PFSK-1 (cell line): Measurements from ENCODE around the gene SPG7.

ENCODE experiments used
- POLR2AphosphoS5 ChIP-seq: IDR thresholded peaks from 2 replicates; pipeline ENCODE4 v1.6.1; 2012; ENCODE audit warnings: low read depth, mild to moderate bottlenecking, control low read depth, low read length, moderate library complexity
- REST ChIP-seq, 2 experiments: IDR thresholded peaks; 2 replicates each; pipeline versions ENCODE4 v1.6.1 to v1.8.0; 2011 to 2012; ENCODE audit warnings: low read depth in 2 of 2, low read length in 2 of 2, control low read depth in 1 of 2, inconsistent platforms in 1 of 2, mild to moderate bottlenecking in 1 of 2, moderate library complexity in 1 of 2; ENCODE audit not compliant: insufficient read depth in 1 of 2
- SIN3A ChIP-seq: IDR thresholded peaks from 2 replicates; pipeline ENCODE4 v1.6.1; 2012; ENCODE audit warnings: mild to moderate bottlenecking, low read length, moderate library complexity, borderline replicate concordance; ENCODE audit not compliant: insufficient read depth
- TAF1 ChIP-seq: IDR thresholded peaks from 2 replicates; pipeline ENCODE4 v1.6.1; 2012; ENCODE audit warnings: low read length, control low read depth, borderline replicate concordance; ENCODE audit not compliant: insufficient read depth

- no peak for TF ChIP-seq TAF1
- no peak for TF ChIP-seq REST (IDR thresholded peaks at IDR 0.05; ENCODE audit: insufficient read depth in 1 of 2, low read depth in 2 of 2, low read length in 2 of 2)
- TF ChIP-seq POLR2AphosphoS5, result no peak
- TF ChIP-seq SIN3A, result no peak
These were observed 28.2 kb downstream of the SPG7 start for GRCh38 chr16:89536371-89536770.
